Medulla oblongata (tissue), 1 donor: ENCODE data around the gene ZNF536.
A peak's percentile ranks its signal among the peaks of the same experiment; 100 is the strongest.
"Not testable (repeated sequence)": the region's sequence is repeated elsewhere in the genome, so short reads cannot be mapped to it uniquely, and the experiment has no call there.

Experiments
- DNase-seq: peaks from one replicate; pipeline ENCODE4 v3.0.0-alpha.2; 2015; ENCODE audit errors: extremely low spot score

ZNF536 gene

DNA sequence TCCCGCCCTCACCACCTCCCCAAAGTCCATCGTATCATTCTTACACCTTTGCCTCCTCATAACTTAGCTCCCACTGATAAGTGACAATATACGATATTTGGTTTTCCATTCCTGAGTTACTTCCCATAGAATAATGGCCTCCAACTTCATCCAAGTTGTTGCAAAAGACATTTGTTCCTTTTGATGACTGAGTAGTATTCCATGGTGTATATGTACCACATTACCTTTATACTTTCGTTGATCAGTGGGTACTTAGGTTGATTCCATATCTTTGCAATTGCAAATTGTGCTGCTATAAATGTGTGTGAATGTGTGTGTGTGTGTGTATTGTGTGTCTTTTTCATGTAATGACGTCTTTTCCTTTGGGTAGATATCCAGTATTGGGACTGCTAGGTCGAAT is 109.6 kb downstream of the ZNF536 start:
- DNase-seq: no peak

DNA sequence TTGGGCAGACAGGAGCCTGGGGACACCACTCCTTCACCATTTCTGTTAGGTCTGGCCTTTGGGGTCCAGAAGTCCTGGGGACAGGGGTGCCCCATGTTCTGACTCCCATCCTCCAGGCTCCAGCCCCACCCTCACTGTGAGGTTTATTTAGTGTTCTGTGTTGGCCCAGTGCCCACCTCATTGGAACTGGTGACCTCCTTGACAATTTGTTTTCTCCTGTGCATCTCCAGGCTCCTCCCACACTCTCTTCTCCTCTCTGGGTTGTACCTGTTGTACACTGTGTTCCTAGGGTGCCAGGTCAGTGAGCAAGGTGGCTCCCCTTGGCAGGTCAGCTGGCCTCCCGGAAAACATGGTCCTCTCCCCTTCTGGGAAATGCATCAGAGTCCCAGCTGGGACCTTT is 110.8 kb downstream of the ZNF536 start:
- no peak for DNase-seq

DNA sequence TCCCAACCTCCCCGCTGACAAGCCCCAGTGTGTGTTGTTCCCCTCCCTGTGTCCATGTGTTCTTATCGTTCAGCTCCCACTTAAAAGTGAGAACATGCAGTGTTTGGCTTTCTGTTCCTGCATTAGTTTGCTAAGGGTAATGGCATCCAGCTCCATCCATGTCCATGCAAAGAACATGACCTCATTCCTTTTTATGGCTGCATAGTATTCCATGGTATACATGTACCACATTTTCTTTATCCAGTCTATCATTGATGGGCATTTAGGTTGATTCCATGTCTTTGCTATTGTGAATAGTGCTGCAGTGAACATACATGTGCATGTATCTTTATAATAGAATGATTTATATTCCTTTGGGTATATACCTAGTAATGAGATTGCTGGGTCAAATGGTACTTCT is 114.1 kb downstream of the ZNF536 start:
- not testable (repeated sequence) for DNase-seq

DNA sequence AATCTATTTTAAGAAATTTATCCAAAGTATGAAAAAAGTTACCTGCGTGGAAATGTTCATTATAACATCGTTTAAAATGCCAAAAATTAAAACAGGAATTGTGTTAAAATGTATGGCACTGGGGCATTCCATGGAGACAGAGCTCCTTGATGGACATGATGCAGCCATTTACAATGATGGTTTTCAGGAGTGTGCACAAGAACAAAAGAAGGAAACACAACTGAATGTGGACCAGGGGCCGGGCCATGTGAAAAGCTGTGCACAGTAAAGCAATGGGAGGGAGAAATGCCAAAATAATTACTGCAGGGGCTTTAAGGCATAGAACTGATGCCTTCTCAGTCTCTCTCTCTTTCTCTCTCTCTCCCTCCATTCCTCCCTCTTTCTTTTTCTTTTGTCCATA is 115.0 kb downstream of the ZNF536 start:
- DNase-seq: no peak

DNA sequence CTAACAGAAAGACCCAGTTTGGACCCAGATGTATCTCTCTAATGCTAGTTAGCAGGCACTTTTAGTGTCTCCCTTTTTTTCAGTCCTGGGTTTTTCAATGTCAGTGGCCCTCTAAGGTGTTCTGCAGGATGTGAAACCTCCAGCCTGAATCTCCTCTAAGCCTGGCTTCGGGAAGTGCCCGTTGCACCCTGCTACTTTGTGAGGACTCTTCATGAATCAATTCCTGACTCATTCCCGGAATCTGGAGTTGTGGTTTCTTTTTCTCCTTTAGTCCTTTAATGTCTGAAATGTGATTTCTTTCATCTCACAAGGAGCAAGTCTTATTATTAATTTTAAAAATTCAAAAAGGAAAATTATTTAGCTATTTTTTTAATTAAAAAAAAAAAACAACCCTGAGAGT is 116.0 kb downstream of the ZNF536 start:
- no peak for DNase-seq

DNA sequence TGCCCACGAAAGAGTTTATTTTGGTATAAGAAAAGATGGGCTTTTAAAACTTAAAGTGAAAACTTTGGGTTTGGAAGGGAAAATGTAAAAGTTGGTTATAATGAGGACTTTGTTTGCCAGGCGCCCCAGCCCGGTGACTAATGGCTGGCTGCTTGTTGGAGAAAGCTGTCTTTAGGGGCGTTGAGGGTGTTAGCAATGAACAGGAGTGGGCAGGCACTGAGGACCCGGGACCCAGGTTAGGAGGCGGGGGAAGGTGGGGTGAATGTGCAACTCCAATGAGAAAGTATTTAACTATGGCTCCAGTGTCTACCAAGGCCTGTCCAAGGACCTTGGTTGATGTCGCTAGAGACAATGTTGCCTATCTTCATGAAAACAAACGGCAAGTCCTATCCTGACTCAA is 118.6 kb downstream of the ZNF536 start:
- no peak for DNase-seq

DNA sequence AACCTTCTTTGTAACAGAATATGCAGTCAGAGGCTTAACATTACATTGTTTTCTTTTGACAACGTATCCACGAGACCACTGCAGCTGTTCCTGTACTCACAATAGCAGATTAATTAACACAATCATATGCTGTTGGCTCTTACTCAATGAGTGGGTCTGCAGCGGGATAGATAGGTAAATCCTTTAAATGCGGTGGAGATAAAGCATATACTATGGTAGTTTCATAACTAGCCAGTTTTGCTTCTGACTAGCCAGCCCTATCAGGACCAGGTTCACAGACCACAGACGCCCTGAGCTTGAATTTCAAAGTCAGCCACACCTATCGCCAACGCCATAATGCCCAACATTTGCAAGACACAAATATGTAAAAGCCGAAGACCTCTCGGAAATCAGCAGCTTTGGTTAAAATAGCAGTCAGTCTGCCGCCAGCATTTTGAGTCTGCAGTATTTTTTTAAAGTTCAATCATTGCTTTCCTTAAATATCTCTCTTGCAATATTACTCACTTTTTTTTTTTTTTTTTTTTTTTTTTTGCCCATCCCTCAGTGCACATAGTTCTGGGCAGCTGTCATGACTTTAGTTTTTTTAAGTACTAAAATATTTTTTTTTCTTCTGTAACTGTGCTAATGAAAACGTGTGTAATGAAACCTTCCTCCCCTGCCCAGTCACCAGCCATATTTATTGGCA is 120.5 kb downstream of the ZNF536 start:
- no peak for DNase-seq

DNA sequence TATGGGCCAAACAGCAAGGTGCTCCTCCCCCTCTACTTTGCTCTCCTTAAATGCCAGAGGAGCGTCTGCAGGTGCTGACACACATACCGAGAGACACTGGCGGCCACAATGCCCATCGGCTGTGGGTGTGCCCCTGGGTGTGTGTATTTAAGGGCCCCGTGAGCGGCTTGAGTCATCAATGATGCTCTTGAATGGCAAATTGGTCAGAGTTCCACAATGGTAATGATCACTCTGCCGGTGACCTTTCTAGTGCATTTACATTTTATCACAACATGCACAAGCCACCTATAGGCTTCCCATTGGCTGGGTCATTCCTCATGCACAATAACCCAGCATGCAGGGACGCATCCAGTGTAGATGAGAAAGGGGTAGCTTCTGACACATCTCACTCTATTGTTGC is 124.8 kb downstream of the ZNF536 start:
- no peak for DNase-seq

DNA sequence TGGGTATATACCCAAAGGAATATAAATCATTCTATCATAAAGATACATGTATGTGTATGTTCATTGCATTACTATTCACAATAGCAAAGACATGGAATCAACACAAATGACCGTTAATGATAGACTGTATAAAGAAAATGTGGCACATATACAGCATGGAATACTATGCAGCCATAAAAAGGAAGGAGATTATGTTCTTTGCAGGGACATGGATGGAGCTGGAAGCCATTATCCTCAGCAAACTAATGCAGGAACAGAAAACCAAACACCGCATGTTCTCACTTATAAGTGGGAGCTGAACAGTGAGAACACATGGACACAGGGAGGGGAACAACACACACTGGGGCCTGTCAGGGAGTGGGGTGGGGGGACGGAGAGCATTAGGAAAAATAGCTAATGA is 125.9 kb downstream of the ZNF536 start:
- not testable (repeated sequence) for DNase-seq

DNA sequence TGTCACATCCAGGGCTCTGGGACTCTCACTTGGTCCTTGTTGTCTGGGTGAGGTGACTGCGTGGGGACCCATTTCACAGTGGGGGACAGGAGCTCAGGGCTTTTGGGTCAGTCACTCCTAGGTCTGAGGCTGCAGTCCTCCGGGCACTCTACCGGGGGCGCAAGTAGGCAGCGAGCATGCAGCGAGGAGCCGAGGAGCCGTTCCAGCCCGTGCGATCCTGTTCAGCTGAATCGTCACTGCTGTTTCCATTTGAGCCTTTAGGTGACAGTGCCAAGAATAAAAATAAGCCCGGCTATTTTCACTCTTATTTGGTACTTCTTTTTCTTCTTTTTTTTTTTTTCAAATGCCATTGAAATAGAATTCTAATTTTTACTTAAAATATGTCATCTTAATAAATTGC is 126.5 kb downstream of the ZNF536 start:
- peak; percentile 38 for DNase-seq

DNA sequence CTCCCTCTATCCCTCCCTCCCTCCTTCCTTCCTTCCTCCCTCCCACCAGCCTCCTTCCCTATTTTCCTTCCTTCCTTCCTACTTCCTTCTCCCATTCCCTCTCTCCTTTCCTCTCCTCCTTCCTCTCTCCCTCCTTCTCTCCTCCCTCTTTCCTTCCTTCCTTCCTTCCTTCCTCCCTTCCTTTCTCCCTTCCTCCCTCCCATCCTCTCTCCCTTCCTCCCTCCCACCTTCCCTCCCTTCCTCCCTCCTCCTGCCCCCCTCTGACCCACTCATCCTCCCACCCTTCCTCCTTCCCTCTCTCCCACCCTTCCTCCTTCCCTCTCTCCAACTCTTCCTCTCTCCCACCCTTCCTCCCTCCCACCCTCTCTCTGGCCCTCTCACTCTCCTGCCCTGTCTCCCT is 132.1 kb downstream of the ZNF536 start:
- DNase-seq: no peak

DNA sequence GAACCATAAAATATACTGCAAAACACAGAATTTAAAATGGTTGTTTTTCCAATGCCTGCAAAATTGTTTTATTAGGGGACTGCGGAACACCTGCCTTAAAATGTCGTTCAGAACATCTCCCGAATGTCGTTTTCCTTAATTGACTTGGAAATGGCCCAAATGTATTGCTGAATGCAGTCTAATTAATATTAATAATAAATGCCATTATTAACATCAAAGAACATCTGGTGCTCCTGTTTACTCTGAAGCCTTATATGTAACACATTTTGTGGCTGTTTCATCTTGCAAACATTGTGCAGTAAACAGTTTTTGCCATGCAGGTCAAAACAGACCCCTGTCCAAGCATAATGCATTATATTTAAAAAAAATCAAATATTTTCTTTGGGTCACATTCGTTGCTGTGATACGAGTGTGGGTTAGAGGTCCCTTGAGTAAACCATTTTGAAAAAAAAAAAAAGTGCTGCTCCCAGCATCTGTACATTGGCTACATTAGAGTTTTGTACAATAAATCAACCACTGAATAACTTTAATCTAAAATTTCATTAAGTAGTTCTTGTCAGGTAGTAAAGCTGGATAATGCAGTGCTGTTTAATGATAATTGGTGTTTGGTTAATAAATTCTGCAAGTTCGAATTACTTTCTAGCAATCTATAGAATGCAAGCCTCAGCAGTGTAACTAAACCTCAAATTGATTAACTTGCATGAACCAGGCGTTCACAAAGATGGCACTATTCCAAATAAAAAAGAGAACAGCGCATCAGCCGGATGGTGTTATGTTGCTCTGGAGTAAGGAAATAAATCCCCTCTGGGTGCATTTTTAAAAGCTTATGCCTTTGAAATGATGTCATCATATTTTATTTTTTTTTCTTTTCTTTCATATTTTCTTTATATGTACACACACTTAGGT is 140.2 kb downstream of the ZNF536 start:
- no peak for DNase-seq

DNA sequence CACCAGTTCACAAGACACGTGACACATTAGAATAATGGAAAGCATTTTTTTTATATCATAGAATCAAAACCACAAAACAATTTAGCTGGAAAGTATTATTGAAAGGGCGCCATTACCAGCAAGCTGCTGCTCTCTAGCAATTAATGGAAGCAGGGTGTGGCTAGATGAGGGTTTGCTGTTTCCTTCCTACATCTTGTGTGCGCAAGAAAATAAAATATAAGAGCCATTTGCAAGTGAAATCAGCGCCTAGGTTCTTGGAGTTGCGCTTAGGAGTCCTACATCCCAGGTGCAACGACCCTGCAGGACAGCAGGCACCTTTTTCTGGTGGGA is 140.9 kb downstream of the ZNF536 start:
- DNase-seq: no peak

DNA sequence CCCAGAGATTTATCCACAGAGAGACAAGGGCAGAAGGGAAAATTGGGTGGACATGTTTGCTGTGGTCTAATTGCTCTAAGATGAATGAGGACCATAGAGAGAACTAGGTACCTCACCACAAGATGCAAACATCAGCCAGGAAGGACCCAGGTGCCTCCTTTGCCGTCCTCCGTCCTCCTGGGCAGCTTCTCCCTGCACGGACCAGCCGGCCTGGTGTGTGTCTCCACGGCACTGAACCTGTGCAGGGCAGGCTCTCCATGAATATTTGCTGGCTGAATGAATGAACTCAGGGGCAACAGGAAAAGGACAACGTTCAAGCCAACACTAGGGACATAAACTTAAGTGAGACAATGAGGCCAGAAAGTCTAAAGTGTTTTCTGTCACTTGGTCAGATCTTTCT is 143.9 kb downstream of the ZNF536 start:
- DNase-seq: no peak

DNA sequence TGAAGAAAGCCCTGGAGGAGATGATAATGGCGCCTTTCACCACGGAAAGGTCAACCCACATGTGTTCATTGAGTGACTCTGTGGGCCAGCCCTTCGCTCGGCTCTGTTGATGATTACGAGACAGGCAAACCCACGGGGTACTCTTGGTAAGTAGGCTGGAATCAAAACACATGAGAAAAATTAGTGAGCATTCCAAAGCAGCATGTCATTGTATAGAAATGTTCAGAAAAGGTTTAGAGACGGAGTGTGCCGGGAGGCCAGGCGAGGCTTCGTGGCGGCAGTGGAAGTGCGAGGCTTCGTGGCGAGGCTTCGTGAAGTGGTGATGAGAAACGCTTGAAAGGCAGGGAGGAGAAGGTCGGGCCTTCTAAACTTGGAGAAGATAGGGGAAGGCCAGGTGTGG is 144.3 kb downstream of the ZNF536 start:
- no peak for DNase-seq

DNA sequence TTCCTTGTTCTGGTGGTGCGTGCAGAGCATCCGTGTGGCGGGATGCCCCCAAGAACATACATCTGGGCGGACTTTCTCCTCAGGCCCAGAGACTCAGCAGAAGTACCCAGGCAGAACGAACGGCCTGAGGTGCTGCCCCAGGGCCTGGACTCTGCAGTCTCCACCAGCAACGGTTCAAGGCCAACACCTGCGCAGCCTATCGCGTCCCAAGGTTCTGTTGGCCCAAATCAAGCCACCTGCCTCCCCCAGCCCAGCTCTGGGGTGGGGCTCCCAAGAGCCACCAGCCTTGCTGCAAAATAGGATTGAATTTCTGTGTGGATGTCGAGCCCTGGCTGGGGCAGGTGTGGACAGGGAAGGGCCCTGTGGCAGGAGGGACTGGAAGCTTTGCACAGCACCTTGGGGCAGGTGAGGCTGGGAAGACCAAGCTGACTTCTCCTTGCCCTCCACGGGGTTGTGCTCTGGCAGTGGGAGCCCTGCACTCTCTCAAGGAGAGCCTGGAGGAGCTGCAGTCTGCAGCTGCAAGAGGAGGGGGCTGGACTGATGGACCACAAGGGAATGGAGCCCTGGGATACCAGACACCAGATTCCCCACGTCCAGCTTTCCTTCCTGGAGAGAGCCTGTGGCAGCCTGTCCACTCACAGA is 146.9 kb downstream of the ZNF536 start:
- no peak for DNase-seq

DNA sequence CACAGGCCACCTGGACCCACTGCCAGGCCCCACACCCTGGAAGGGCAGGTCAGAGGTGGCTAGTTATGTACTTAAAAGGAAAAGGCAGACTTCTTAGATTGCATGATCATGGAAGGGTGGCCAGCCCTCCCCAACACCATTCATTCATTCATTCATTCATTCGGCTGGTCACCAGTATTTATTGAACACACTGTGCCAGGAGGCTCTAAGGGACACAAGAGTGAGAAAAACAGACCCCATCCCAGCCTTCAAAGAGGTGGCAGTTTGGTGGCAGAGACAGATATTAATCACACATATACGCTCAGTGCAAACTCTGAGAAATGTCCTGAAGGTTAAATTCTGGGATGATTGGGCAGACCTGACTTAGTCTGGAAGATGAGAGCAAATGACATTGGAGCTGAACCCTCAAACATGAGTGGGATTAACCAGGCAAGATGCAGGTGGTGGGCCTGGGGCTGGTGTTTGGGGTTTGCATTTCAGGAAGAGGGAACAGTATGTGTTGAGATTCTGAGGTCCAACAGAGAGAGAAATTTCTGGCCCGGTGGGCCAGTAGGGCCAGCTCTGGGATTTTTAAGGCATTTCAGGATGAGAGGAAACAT is 147.5 kb downstream of the ZNF536 start:
- no peak for DNase-seq

DNA sequence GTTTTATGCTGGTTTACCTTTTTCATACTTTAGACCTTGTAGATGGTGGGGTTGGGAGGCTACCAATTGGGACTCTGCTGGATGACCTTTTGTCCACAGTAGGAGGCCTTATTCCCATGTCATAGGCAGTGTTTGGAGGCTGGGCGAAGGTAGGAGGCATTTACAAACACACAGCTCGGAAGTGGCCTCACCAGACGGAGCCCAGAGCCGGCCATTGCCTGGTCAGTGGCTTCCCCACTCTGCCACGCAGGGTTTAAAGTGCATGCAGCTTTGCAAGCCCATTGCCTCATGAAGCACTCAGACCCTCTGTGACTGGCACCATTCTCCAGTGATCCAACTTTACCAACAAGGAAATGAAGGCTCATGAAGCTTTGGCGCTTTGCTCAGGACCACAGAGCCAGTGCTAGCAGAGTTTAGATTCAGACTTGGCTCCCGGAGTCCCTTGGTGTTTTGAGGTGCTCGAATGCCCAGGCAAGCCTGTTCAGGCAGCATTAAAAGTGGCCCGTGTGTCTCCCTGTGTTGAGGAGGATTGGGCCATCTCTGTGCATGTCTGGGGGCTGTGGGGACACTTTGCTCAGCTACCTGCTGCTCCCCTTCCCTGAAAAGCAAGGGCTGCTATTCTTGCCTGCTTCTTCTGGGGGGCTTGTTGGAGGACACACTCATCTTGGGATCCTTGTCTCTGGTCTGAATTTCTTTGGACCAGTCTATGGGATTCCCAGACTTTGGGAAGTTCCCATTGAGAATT is 148.7 kb downstream of the ZNF536 start:
- no peak for DNase-seq

DNA sequence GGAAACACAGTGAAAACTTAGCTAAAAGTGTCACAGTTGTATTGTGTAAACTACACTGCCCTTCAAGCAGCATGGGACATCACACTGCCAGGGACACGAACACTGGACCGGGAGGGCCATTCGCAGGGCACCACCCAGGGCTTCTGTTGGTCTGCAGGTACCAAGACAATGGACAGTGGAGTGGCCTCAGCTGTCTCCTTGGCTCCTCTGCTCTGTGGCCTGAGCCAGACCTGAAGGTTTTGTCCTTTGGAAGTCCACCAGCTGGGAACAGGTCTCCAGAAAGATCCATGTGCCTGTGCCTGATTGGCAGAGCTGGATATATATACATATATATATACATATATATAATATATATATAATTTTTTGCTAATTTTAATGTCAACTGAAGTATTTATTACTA is 149.8 kb downstream of the ZNF536 start:
- DNase-seq: no peak

DNA sequence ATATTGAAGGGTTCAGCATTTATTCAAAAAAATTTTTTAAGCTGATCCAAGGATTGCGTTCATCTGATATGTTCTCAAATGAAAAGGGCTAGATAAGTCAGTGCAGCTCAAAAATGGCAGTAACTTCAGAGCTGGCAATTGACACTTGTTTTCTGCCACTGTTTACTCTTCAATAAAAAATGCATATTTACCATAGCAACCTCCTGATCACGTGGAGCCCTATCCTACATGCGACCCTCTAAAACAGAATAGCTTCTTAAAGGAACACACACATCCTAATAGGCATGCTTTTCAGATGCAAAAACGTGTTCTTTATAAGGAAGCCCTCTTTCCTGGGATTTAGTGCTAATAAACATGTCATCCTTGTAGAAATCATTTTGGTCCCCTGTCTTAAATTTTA is 150.2 kb downstream of the ZNF536 start:
- no peak for DNase-seq

DNA sequence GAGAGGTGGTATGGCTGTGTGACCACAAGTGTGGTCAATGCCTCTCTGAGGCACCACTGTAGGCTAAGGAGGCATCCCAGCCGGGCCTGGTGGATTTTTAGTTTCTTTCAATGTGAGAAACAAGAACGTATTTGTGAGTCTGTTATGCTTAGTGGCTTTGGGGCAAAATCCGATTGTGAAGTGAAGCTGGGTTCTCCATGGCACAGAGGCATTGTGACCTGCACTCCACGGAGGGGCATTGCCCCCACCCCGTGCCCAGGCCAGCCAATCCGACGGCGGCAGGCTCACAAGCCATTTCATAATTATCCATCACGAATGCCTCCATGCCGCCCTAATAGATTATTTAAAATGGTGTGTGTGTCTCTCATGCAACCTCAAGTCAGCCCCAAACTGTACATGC is 151.6 kb downstream of the ZNF536 start:
- DNase-seq: no peak

DNA sequence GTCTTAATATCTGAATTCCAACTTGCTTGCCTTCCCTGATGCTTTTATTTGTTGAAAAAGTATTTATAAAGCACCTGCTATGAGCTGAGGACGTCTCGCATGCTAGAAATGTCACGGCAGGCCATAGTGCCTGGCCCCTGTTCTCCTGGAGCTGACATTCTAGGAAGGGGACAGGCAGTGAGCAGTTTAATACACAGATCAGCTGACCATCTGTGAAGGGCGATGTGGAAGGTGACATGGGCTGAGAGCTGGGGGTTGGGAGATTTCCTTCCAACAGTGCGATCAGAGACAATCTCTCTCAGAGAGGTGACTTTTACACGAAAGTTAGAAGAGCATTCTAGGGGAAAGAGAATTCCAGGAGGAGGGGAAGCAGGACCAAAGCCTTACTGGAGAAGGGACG is 153.2 kb downstream of the ZNF536 start:
- no peak for DNase-seq
